NCI-H69 (cell line): Measurements from ENCODE around the gene ITFG2.
"Not testable (repeated sequence)": the region's sequence is repeated elsewhere in the genome, so short reads cannot be mapped to it uniquely, and the experiment has no call there.

Experiments
- DNase-seq: peaks from one replicate; lab custom pipeline; 2025; lab: John Stamatoyannopoulos, UW

The ITFG2 gene

DNA sequence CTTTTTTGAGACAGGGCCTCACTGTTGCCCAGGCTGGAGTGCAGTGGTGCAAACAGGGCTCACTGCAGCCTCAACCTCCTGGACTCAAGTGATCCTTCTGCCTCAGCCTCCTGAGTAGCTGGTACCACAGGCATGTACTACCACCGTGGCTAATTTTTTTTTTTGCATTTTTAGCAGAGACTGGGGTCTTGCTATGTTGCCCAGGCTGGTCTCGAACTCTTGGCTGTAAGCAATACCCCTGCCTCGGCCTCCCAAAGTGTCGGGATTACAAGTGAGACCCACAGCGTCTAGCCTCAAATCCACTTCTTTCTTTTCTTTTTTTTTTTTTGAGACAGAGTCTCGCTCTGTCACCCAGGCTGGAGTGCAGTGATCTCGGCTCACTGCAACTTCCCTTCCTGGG, 50.9 kb downstream of the ITFG2 start:
- DNase-seq, result not testable (repeated sequence)

DNA sequence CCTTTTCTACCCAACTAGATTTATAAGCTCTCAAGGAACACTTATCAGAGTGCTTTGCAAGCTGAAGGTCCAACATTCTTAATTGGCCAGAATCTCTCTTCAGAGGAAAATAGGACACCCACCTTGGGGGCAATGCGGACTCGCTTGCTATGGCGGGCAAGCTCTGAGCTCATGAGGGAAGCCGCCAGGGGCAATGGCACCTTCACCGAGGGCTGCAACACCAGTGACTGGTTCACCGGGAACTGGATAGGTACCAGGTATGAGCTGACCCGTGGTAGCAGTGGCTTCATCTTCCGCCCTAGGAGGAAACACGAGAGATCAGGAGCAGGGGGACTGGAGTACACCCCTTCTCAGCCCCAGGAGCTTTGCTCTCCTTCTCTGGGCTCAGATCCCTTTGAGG, 51.7 kb downstream of the ITFG2 start:
- DNase-seq, result no peak

DNA sequence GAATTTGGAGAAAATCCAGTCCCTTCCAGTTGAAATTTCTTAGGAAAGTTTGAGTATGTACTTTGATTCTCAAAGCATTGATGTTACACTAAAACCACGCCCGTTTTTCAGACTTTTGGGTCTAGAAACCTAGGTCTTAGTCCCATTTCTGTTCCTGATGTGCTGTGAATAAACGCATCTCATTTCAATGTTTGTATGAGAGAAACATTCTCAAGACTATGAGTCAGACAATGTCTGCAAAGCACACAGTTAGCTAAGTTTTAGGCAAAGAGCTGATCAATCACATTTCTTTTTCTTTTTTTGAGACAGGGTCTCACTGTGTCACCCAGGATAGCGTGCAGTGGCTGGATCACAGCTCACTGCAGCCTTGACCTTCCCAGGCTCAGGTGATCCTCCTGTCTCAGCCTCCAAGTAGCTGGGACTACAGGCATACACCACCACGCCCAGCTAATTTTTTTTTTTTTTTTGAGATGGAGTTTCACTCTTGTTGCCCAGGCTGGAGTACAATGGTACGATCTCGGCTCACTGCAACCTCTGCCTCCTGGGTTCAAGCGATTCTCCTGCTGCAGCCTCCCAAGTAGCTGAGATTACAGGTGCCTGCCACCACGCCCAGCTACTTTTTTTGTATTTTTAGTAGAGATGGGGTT, 56.6 kb downstream of the ITFG2 start:
- not testable (repeated sequence) for DNase-seq
